NCI-H748 treated with DMSO at 0.1 percent for 48 hours (cell line): Measurements from ENCODE around the gene TMEM115.
"Not testable (repeated sequence)": the region's sequence is repeated elsewhere in the genome, so short reads cannot be mapped to it uniquely, and the experiment has no call there.

ENCODE experiments used
- DNase-seq: peaks from one replicate; lab custom pipeline; 2025; lab: John Stamatoyannopoulos, UW

The TMEM115 gene

GRCh38 chr3:50316657-50317242 is 42.6 kb downstream of the TMEM115 start:
- no peak for DNase-seq

GRCh38 chr3:50314816-50315215 is 44.5 kb downstream of the TMEM115 start:
- DNase-seq: no peak

GRCh38 chr3:50314342-50314741 is 45.0 kb downstream of the TMEM115 start:
- no peak for DNase-seq

GRCh38 chr3:50312041-50312440 is 47.3 kb downstream of the TMEM115 start:
- DNase-seq: not testable (repeated sequence)
